Muscle of leg (tissue), 11 donors: Measurements from ENCODE around the gene RAPGEF1. TPM values are rescaled to one million over a fixed set of nuclear protein-coding genes. Genes with fewer than 3 reads are reported as not detected.

Experiments used
- DNase-seq: peaks from one replicate; pipeline ENCODE4 v3.0.0; 2013
- H3K27ac ChIP-seq: one replicate; pipeline ENCODE4 v1.5.1; 2013; ENCODE audit warnings: mild to moderate bottlenecking, low read length, control low read depth
- H3K27me3 ChIP-seq: one replicate; pipeline ENCODE4 v1.6.1; 2013; ENCODE audit warnings: low read length; ENCODE audit not compliant: control insufficient read depth, insufficient read depth
- H3K36me3 ChIP-seq: one replicate; pipeline ENCODE4 v1.6.1; 2013; ENCODE audit warnings: low read length; ENCODE audit not compliant: control insufficient read depth, insufficient read depth
- H3K4me1 ChIP-seq: one replicate; pipeline ENCODE4 v1.6.1; 2013; ENCODE audit warnings: low read length; ENCODE audit not compliant: control insufficient read depth, insufficient read depth
- H3K4me3 ChIP-seq: one replicate; pipeline ENCODE4 v1.5.1; 2013; ENCODE audit warnings: low read length, control low read depth
- H3K9me3 ChIP-seq: replicated peaks from 2 replicates; pipeline ENCODE4 v1.6.1; 2013; ENCODE audit warnings: low read depth, low read length; ENCODE audit not compliant: control insufficient read depth
- whole genome bisulfite sequencing: methylation state at CpG from one replicate; pipeline ENCODE4 v1.1.5; 2013; ENCODE audit warnings: missing lambda C conversion rate; ENCODE audit not compliant: insufficient coverage; 5-methylcytosine and 5-hydroxymethylcytosine counted together
- polyA plus RNA-seq, 8 donors: library from polyadenylated mRNA; unstranded; fragments of 120-200 nt; gene quantifications; one replicate each; pipeline versions ENCODE4 v1.2.1 to v1.2.3, GENCODE V29; 2013; ENCODE audit warnings: inconsistent platforms in 1 of 8, low replicate concordance in 1 of 8; ENCODE audit not compliant: insufficient read length in 8 of 8, insufficient read depth in 1 of 8
- total RNA-seq: library from RNA; stranded (reverse); fragments of 120-200 nt; gene quantifications from one replicate; pipeline ENCODE4 v1.2.4, GENCODE V29; 2013

The RAPGEF1 gene
- total and polyA plus RNA-seq, 9 donors = 30.2 to 95.2 (median 79.6) TPM

- Histone ChIP-seq H3K4me3 (no peak overlapping the region), H3K27ac (peak overlapping the region; percentile 25), H3K4me1 (peaks cover 54% of the 10 kb centered on the region), H3K36me3 (no peaks in the 10 kb centered on the region), H3K27me3 (no peaks in the 10 kb centered on the region), H3K9me3 (no peaks in the 10 kb centered on the region)
- no CpG with 5 or more reads among the region's 6 CpGs for WGBS
- DNase-seq = no peak
These were observed 38.0 kb downstream of the RAPGEF1 start for GRCh38 chr9:131701789-131702337.

GRCh38 chr9:131701436-131701781 lies 38.5 kb downstream of the RAPGEF1 start:
- Histone ChIP-seq H3K9me3 (no peaks in the 10 kb centered on the region), H3K4me3 (no peak overlapping the region), H3K27me3 (no peaks in the 10 kb centered on the region), H3K27ac (peak overlapping the region; percentile 65), H3K36me3 (no peaks in the 10 kb centered on the region), H3K4me1 (peaks cover 54% of the 10 kb centered on the region)
- DNase-seq = no peak
- no CpG with 5 or more reads among the region's 1 CpG for WGBS

- no peak for DNase-seq
- Histone ChIP-seq H3K4me1 (peaks cover 56% of the 10 kb centered on the region), H3K27me3 (no peaks in the 10 kb centered on the region), H3K27ac (peak overlapping the region; percentile 65), H3K4me3 (no peak overlapping the region), H3K36me3 (no peaks in the 10 kb centered on the region), H3K9me3 (no peaks in the 10 kb centered on the region)
- no CpG with 5 or more reads among the region's 11 CpGs for WGBS
These were observed 39.0 kb downstream of the RAPGEF1 start for GRCh38 chr9:131700765-131701435.

GRCh38 chr9:131700076-131700475 lies 39.8 kb downstream of the RAPGEF1 start:
- peaks cover 56% of the 10 kb centered on the region for H3K4me1 ChIP-seq
- DNase-seq = no peak
- WGBS = 95% methylated on average over 7 of the region's 7 CpGs
- H3K27me3 ChIP-seq = no peaks in the 10 kb centered on the region
- H3K9me3 ChIP-seq = no peaks in the 10 kb centered on the region
- H3K36me3 ChIP-seq = no peaks in the 10 kb centered on the region
- peak overlapping the region; percentile 65 for H3K27ac ChIP-seq
- no peak overlapping the region for H3K4me3 ChIP-seq

- WGBS = 60% methylated on average over 2 of the region's 4 CpGs
- Histone ChIP-seq H3K4me3 (no peak overlapping the region), H3K27ac (peak overlapping the region; percentile 57), H3K27me3 (no peaks in the 10 kb centered on the region), H3K36me3 (no peaks in the 10 kb centered on the region), H3K4me1 (peaks cover 50% of the 10 kb centered on the region), H3K9me3 (no peaks in the 10 kb centered on the region)
- no peak for DNase-seq
These were observed 41.3 kb downstream of the RAPGEF1 start for GRCh38 chr9:131698618-131698985.

- peak overlapping the region; percentile 57 for H3K27ac ChIP-seq
- H3K36me3 ChIP-seq = no peaks in the 10 kb centered on the region
- H3K4me1 ChIP-seq = peaks cover 50% of the 10 kb centered on the region
- H3K9me3 ChIP-seq = no peaks in the 10 kb centered on the region
- WGBS = 80% methylated on average over 1 of the region's 5 CpGs
- H3K27me3 ChIP-seq = no peaks in the 10 kb centered on the region
- DNase-seq = peak; percentile 56
- no peak overlapping the region for H3K4me3 ChIP-seq
These were observed 41.8 kb downstream of the RAPGEF1 start for GRCh38 chr9:131697908-131698617.

- H3K36me3 ChIP-seq = no peaks in the 10 kb centered on the region
- H3K4me1 ChIP-seq = peaks cover 53% of the 10 kb centered on the region
- no peak overlapping the region for H3K4me3 ChIP-seq
- no peaks in the 10 kb centered on the region for H3K27me3 ChIP-seq
- WGBS = 49% methylated on average over 5 of the region's 6 CpGs
- no peaks in the 10 kb centered on the region for H3K9me3 ChIP-seq
- H3K27ac ChIP-seq = no peak overlapping the region
- peak; percentile 78 for DNase-seq
These were observed 42.8 kb downstream of the RAPGEF1 start for GRCh38 chr9:131697097-131697496.

GRCh38 chr9:131695836-131696460 lies 43.9 kb downstream of the RAPGEF1 start:
- no peaks in the 10 kb centered on the region for H3K27me3 ChIP-seq
- peaks cover 53% of the 10 kb centered on the region for H3K4me1 ChIP-seq
- DNase-seq = no peak
- H3K36me3 ChIP-seq = no peaks in the 10 kb centered on the region
- no peaks in the 10 kb centered on the region for H3K9me3 ChIP-seq
- WGBS = 80% methylated on average over 3 of the region's 6 CpGs
- no peak overlapping the region for H3K4me3 ChIP-seq
- no peak overlapping the region for H3K27ac ChIP-seq

GRCh38 chr9:131695366-131695765 lies 44.5 kb downstream of the RAPGEF1 start:
- H3K27ac ChIP-seq = no peak overlapping the region
- peaks cover 53% of the 10 kb centered on the region for H3K4me1 ChIP-seq
- WGBS = 80% methylated on average over 4 of the region's 5 CpGs

More at GRCh38 chr9:131695366-131695765, 44.5 kb downstream of the RAPGEF1 start:
- Histone ChIP-seq H3K4me3 (no peak overlapping the region), H3K9me3 (no peaks in the 10 kb centered on the region), H3K27me3 (no peaks in the 10 kb centered on the region), H3K36me3 (no peaks in the 10 kb centered on the region)
- DNase-seq = peak; percentile 25
